ENCODE measurements around the gene DENND1B.

DENND1B gene

GRCh38 chr1:197786280-197786679 is 11.0 kb upstream of the DENND1B start:
- TF ChIP-seq CTCF (IDR thresholded peaks at IDR 0.05; ENCODE audit: insufficient read depth, low read depth, low read length, missing control alignments) = no peak
- DNase-seq (ENCODE audit: low read depth) = peak; percentile 72
- no peak overlapping the region for H3K4me3 ChIP-seq (ENCODE audit: low read length)

- TF ChIP-seq CTCF (IDR thresholded peaks at IDR 0.05; ENCODE audit: insufficient read depth, low read depth, low read length, missing control alignments) = no peak
- no peak overlapping the region for H3K4me3 ChIP-seq (ENCODE audit: low read length)
- DNase-seq (ENCODE audit: low read depth) = peak; percentile 86
Measured at GRCh38 chr1:197783510-197783948, 8.2 kb upstream of the DENND1B start.

GRCh38 chr1:197782722-197783360 is 7.6 kb upstream of the DENND1B start:
- DNase-seq (ENCODE audit: low read depth) = no peak
- no peak for TF ChIP-seq CTCF (IDR thresholded peaks at IDR 0.05; ENCODE audit: insufficient read depth, low read depth, low read length, missing control alignments)
- no peak overlapping the region for H3K4me3 ChIP-seq (ENCODE audit: low read length)

- DNase-seq (ENCODE audit: low read depth) = peak; percentile 92
- H3K4me3 ChIP-seq (ENCODE audit: low read length) = no peak overlapping the region
- no peak for TF ChIP-seq CTCF (IDR thresholded peaks at IDR 0.05; ENCODE audit: insufficient read depth, low read depth, low read length, missing control alignments)
Measured at GRCh38 chr1:197781968-197782721, 6.9 kb upstream of the DENND1B start.

- H3K4me3 ChIP-seq (ENCODE audit: low read length) = no peak overlapping the region
- DNase-seq (ENCODE audit: low read depth) = no peak
- no peak for TF ChIP-seq CTCF (IDR thresholded peaks at IDR 0.05; ENCODE audit: insufficient read depth, low read depth, low read length, missing control alignments)
Measured at GRCh38 chr1:197779921-197780320, 4.6 kb upstream of the DENND1B start.

- DNase-seq (ENCODE audit: low read depth) = no peak
- no peak overlapping the region for H3K4me3 ChIP-seq (ENCODE audit: low read length)
- no peak for TF ChIP-seq CTCF (IDR thresholded peaks at IDR 0.05; ENCODE audit: insufficient read depth, low read depth, low read length, missing control alignments)
Measured at GRCh38 chr1:197778366-197778945, 3.2 kb upstream of the DENND1B start.
